AG04450 (cell line): Measurements from ENCODE around the gene CHST12. TPM values are rescaled to one million over a fixed set of nuclear protein-coding genes. Genes with fewer than 3 reads are reported as not detected.

ENCODE experiments used
- CTCF ChIA-PET: fragments of 300-600, 350-600 bp; formaldehyde crosslinking; extraction: SDS; loops from one replicate; lab custom pipeline; 2022; ENCODE audit warnings: antibody characterized with exemption, inconsistent platforms; lab: Charles Lee
- POLR2A ChIA-PET: fragments of 350-600 bp; formaldehyde crosslinking; extraction: SDS; loops from one replicate; lab custom pipeline; 2021; ENCODE audit warnings: antibody characterized with exemption, inconsistent platforms; lab: Yijun Ruan, JAX
- DNase-seq: peaks from one replicate; pipeline ENCODE4 v3.0.0-alpha.2; 2011; ENCODE audit warnings: low read depth, low spot score
- H3K27ac ChIP-seq: one replicate; pipeline ENCODE4 v1.5.1; 2012; ENCODE audit warnings: low read depth, low read length, control low read depth
- H3K27me3 ChIP-seq: one replicate; pipeline ENCODE4 v1.6.0; 2012; ENCODE audit warnings: low read length; ENCODE audit not compliant: control insufficient read depth, insufficient read depth
- H3K4me3 ChIP-seq: 2 replicates; pipeline ENCODE4 v1.5.1; 2011; ENCODE audit warnings: mild to moderate bottlenecking, low read depth, low read length, control low read depth
- H3K9me3 ChIP-seq: 2 replicates; pipeline ENCODE4 v1.5.1; 2012; ENCODE audit warnings: low read length; ENCODE audit not compliant: control insufficient read depth, insufficient read depth
- polyA plus RNA-seq: library from polyadenylated mRNA; depleted of rRNA; stranded (reverse); fragments of >200 nt; gene quantifications from 2 replicates; pipeline ENCODE4 v1.2.3, GENCODE V29; 2011
- TF ChIP-seq, protein P1 (sequence below): IDR thresholded peaks from 2 replicates; pipeline ENCODE4 v1.5.1; 2011; ENCODE audit warnings: low read depth, low read length, control low read depth, inconsistent platforms

The CHST12 gene
- polyA plus RNA-seq, 1 experiment, result 8.7 TPM

DNA sequence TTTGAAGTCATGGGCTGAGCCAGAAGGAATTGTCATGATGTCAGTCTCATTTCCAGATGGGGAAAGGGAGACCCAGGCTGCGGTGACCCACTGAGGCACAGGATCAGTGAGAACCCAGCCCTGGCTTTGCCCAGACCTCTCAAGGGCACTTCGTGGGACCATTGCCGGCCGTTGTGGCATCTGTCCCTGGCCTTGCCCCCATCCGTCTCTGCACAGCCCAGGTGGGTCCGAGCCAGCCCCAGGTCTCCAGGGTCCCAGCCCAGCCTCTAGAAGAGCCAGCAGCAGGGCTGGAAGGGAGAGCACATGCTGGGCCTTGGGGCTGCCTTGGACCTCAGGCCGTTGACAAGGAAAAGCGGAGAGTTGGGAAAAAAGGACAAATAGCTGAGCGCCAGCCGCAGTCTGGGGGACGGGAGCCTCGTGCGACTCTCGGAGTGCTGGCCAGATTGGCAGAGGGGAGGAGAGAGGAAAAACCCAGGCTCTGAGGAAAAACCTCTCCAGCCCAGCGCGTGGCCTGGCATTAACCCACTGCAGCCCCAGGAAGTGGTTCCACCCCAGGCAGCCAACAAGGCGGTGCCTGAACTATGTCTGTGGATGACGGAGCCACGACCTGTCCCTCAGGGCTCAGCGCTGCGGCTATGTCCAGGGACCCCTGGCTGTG, 42.6 kb downstream of the CHST12 start:
- no peak overlapping the region for H3K4me3 ChIP-seq
- TF ChIP-seq, protein P1, sequence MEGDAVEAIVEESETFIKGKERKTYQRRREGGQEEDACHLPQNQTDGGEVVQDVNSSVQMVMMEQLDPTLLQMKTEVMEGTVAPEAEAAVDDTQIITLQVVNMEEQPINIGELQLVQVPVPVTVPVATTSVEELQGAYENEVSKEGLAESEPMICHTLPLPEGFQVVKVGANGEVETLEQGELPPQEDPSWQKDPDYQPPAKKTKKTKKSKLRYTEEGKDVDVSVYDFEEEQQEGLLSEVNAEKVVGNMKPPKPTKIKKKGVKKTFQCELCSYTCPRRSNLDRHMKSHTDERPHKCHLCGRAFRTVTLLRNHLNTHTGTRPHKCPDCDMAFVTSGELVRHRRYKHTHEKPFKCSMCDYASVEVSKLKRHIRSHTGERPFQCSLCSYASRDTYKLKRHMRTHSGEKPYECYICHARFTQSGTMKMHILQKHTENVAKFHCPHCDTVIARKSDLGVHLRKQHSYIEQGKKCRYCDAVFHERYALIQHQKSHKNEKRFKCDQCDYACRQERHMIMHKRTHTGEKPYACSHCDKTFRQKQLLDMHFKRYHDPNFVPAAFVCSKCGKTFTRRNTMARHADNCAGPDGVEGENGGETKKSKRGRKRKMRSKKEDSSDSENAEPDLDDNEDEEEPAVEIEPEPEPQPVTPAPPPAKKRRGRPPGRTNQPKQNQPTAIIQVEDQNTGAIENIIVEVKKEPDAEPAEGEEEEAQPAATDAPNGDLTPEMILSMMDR, result no peak
- peaks cover 1% of the 10 kb centered on the region; the same call in 1 of the 2 replicates for H3K9me3 ChIP-seq
- no peak overlapping the region for H3K27ac ChIP-seq
- CTCF ChIA-PET, result no interaction called here
- H3K27me3 ChIP-seq, result no peaks in the 10 kb centered on the region
- POLR2A ChIA-PET, result no interaction called here
- DNase-seq, result no peak

DNA sequence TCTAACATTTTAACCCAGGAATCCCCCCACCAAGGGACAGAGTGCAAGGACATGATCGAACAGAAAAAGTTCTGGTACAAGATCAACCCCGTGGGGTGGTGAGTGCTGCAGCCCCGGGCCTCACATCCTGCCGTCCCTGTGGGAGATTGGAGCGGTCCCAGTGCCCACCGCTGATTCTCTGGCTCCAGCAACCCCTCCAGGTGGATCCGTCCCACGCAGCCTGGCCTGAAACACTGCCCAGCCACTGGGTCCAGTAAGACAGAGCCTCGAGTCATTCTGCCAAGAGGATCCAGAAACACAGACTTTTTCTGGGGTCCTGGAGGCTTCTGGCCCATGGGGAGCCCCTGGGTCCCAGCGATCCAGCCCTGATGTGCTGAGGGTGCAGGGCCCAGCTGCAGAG, 43.3 kb downstream of the CHST12 start:
- CTCF ChIA-PET, result no interaction called here

DNA sequence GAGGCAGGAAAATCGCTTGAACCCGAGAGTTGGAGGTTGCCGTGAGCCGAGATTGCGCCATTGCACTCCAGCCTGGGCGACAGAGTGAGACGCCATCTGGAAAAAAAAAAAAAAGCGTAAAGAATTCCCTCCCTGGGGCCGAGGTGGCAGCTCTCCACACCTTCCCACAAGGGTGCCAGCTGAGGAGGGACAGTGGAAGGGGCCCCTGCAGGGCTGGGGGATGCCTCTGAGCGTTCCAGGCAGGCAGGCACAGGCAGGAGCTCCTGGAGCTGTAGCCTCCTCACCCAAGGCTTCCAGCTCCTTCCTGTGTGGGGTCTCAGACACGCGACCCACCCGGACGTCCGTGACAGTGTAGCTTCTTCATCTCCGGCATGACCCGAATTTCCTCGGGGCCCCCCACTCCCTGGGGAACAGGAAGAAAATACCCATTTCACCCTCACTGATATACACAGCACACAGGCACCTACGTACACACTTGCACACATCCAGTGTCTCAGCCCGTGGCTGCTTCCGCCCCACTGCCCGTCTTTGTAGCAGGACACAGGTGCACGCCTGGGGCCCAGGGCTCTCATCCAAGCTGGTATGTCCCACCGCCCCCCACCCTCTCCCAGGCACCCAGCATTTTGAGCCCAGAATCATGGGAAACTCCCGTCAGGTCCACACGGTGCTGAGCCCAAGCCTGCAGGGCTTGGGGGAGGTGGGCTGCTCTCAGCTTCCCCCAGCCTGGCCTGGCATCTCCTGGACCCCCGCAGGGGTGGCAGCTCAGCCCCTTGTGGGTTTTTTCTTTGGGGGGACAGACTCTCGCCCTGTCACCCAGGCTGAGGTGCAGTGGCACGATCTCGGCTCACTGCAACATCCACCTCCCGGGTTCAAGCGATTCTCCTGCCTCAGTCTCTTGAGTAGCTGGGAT, 47.0 kb downstream of the CHST12 start:
- peaks cover 7% of the 10 kb centered on the region; the same call in 1 of the 2 replicates for H3K9me3 ChIP-seq
- TF ChIP-seq, protein P1, result no peak
- ChIA-PET CTCF (interaction anchor here (0.6 to 5.0 kb wide), 21 partner anchors 10 to 704 kb away, joined by 3 to 75 read pairs (median 3); partner anchors contain the start of gene BRAT1), POLR2A (no interaction called here)
- H3K27me3 ChIP-seq, result no peaks in the 10 kb centered on the region
- H3K27ac ChIP-seq, result no peak overlapping the region
- no peak overlapping the region for H3K4me3 ChIP-seq
- DNase-seq, result no peak

More for the DNA sequence above, 43.3 kb downstream of the CHST12 start:
- no peak overlapping the region for H3K4me3 ChIP-seq
- POLR2A ChIA-PET, result no interaction called here
- TF ChIP-seq, protein P1, result no peak
- no peak for DNase-seq
- no peak overlapping the region for H3K27ac ChIP-seq
- H3K27me3 ChIP-seq, result no peaks in the 10 kb centered on the region
- no peaks in the 10 kb centered on the region; the same call in 1 of the 2 replicates for H3K9me3 ChIP-seq

DNA sequence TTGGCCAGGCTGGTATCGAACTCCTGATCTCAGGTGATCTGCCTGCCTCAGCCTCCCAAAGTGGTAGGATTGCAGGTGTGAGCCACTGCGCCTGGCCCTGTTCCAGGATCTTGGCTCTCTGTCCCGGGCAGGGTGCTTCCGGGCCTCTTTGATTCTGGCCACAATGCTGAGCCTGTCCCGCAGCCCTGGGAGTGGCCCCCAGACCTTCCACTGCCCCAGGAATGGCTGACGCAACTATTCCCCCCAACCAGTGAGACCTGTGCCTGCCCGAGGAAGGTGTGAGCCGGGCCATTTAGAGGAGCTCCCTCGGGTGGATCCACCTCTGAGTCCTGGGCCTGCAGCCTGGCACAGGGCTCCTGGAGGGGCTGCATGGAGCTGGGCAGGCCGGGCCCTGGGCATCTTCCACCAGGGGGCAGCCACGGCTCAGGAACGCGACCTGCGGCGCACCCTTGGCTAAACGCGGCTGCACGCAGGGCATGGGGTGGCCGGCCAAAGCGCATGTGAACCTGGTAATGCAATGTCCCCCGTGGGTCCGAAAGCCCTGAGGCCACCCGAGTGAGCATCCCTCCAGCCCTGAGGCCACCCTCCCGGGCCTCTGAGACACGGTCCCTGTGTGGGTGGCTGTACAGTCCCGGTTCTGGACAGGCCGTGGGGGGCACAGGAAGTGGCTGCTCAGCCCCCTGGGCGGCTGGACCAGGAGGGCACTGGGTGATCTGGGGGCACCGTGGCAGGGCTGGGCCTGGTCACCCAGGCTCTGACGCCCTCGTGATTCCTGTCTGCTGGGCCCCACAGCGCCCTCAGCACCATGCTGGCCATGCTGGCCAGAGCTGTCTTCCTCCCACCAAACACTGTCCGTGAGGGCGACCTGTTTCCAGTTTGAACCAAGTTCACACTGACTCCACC, 48.0 kb downstream of the CHST12 start:
- H3K27me3 ChIP-seq, result no peaks in the 10 kb centered on the region
- H3K9me3 ChIP-seq, result peaks cover 7% of the 10 kb centered on the region; the same call in 1 of the 2 replicates
- peak overlapping the region; percentile 34 for H3K4me3 ChIP-seq
- ChIA-PET POLR2A (no interaction called here), CTCF (interaction anchor here (0.6 to 5.0 kb wide), 19 partner anchors 9 to 867 kb away, joined by 3 to 75 read pairs (median 4); partner anchors contain the start of gene BRAT1)
- no peak overlapping the region for H3K27ac ChIP-seq
- TF ChIP-seq, protein P1, result peak; percentile 89
- no peak for DNase-seq
